OCI-LY1 (cell line): ENCODE measurements around the gene SLC39A12.

Experiments
- EZH2 ChIP-seq: fragments of 200-600 bp; sonication (generic), shearing (Covaris generic); IDR thresholded peaks from 2 replicates; pipeline ENCODE4 v1.8.0; 2017; ENCODE audit warnings: borderline replicate concordance, mixed run types, mild to moderate bottlenecking, antibody characterized with exemption, low read length, moderate library complexity, mixed read lengths
- TF ChIP-seq, protein P1 (sequence below): fragments of 200-600 bp; sonication (generic), shearing (Covaris generic); IDR thresholded peaks from 2 replicates; pipeline ENCODE4 v1.5.1; 2017; ENCODE audit warnings: mild to moderate bottlenecking, antibody characterized with exemption, low read length, moderate library complexity, mixed read lengths

DNA sequence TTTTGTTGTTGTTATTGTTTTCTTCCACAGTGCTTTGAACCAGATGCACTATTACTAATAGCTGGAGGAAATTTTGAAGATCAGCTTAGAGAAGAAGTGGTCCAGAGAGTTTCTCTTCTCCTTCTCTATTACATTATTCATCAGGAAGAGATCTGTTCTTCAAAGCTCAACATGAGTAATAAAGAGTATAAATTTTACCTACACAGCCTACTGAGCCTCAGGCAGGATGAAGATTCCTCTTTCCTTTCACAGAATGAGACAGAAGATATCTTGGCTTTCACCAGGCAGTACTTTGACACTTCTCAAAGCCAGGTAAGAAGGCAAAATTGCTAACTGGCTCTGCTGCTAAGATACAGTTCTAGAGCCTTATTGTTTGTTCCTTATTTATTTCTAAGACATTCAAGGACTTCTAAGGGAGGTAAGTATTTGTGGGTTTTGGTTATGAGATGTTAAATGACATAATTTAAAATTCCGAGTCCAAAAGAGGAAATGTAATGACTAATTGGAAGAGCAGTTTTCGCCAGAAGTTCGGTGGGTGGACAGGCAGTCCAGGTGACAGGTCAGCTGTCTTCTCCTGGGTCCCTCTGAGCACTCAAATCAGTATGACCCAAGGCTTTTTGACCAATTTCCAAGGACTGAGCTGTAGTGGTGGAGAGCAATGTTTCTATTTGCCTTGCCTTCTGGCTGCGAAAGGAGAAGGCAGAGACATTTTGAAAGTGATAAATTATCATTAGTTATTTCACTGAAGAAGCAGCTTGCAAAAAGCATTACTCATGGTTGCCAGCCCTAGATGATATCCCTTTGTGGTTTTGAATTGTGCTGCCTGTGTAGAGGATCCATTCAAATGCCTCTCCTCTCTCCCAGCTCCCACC, 10.1 kb downstream of the SLC39A12 start:
- no peak for TF ChIP-seq EZH2
- TF ChIP-seq, protein P1, sequence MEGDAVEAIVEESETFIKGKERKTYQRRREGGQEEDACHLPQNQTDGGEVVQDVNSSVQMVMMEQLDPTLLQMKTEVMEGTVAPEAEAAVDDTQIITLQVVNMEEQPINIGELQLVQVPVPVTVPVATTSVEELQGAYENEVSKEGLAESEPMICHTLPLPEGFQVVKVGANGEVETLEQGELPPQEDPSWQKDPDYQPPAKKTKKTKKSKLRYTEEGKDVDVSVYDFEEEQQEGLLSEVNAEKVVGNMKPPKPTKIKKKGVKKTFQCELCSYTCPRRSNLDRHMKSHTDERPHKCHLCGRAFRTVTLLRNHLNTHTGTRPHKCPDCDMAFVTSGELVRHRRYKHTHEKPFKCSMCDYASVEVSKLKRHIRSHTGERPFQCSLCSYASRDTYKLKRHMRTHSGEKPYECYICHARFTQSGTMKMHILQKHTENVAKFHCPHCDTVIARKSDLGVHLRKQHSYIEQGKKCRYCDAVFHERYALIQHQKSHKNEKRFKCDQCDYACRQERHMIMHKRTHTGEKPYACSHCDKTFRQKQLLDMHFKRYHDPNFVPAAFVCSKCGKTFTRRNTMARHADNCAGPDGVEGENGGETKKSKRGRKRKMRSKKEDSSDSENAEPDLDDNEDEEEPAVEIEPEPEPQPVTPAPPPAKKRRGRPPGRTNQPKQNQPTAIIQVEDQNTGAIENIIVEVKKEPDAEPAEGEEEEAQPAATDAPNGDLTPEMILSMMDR: no peak
